Femur (tissue), 1 donor: ENCODE data around the gene CFAP70.
A peak's percentile ranks its signal among the peaks of the same experiment; 100 is the strongest.

ENCODE experiments used
- DNase-seq: peaks from one replicate; pipeline ENCODE4 v3.0.0-alpha.2; 2017

CFAP70 gene

GRCh38 chr10:73251683-73252444 is 106.8 kb downstream of the CFAP70 start:
- DNase-seq: no peak

GRCh38 chr10:73248259-73248724 is 110.4 kb downstream of the CFAP70 start:
- DNase-seq: no peak

GRCh38 chr10:73247509-73248258 is 111.0 kb downstream of the CFAP70 start:
- DNase-seq: no peak

- DNase-seq: peak; percentile 97
Observed at GRCh38 chr10:73246646-73247508, 111.8 kb downstream of the CFAP70 start, which contains the start of gene DNAJC9. Gene DNAJC9, minus strand, starts transcription at chr10:73247255. Its CDS starts 66 bp downstream, at chr10:73247189.

- DNase-seq: no peak
Observed at GRCh38 chr10:73246322-73246645, 112.4 kb downstream of the CFAP70 start.

- DNase-seq: no peak
Observed at GRCh38 chr10:73244866-73245477, 113.7 kb downstream of the CFAP70 start.

- DNase-seq: no peak
Observed at GRCh38 chr10:73239908-73240307, 118.8 kb downstream of the CFAP70 start.

GRCh38 chr10:73238990-73239566 is 119.6 kb downstream of the CFAP70 start:
- DNase-seq: no peak

- no peak for DNase-seq
Observed at GRCh38 chr10:73234695-73235094, 124.0 kb downstream of the CFAP70 start.

- DNase-seq: no peak
Observed at GRCh38 chr10:73233883-73234282, 124.8 kb downstream of the CFAP70 start.

- no peak for DNase-seq
Observed at GRCh38 chr10:73232887-73233286, 125.8 kb downstream of the CFAP70 start.

GRCh38 chr10:73229567-73229966 is 129.1 kb downstream of the CFAP70 start:
- DNase-seq: no peak

- no peak for DNase-seq
Observed at GRCh38 chr10:73228247-73228646, 130.4 kb downstream of the CFAP70 start.

- no peak for DNase-seq
Observed at GRCh38 chr10:73226663-73227062, 132.0 kb downstream of the CFAP70 start.

- DNase-seq: no peak
Observed at GRCh38 chr10:73225518-73225917, 133.1 kb downstream of the CFAP70 start.

- DNase-seq: no peak
Observed at GRCh38 chr10:73220989-73221388, 137.7 kb downstream of the CFAP70 start.

GRCh38 chr10:73219384-73219783 is 139.3 kb downstream of the CFAP70 start:
- no peak for DNase-seq

GRCh38 chr10:73218431-73219191 is 140.1 kb downstream of the CFAP70 start:
- DNase-seq: no peak

GRCh38 chr10:73217628-73218027 is 141.0 kb downstream of the CFAP70 start:
- no peak for DNase-seq

- DNase-seq: no peak
Observed at GRCh38 chr10:73215749-73216148, 142.9 kb downstream of the CFAP70 start.

GRCh38 chr10:73211106-73211811 is 147.4 kb downstream of the CFAP70 start:
- no peak for DNase-seq
